Measurements from ENCODE around the gene ACSL6. TPM values are rescaled to one million over a fixed set of nuclear protein-coding genes. Genes with fewer than 3 reads are reported as not detected.

Gene ACSL6
- polyA plus RNA-seq, 3 donors = 1.4 to 2.4 (median 1.8) TPM

GRCh38 chr5:132000241-132000490 lies 11.3 kb downstream of the ACSL6 start:
- no peak for DNase-seq

- no peak for DNase-seq
Observed at GRCh38 chr5:131999441-132000240, 11.8 kb downstream of the ACSL6 start.

- no peak for DNase-seq
Observed at GRCh38 chr5:131999041-131999440, 12.4 kb downstream of the ACSL6 start.

- no peak for DNase-seq
Observed at GRCh38 chr5:131998431-131999040, 12.9 kb downstream of the ACSL6 start.

- no peak for DNase-seq
Observed at GRCh38 chr5:131997727-131998117, 13.7 kb downstream of the ACSL6 start.

GRCh38 chr5:131997026-131997726 lies 14.3 kb downstream of the ACSL6 start:
- DNase-seq = no peak

GRCh38 chr5:131996210-131997025 lies 15.0 kb downstream of the ACSL6 start:
- no peak for DNase-seq

- no peak for DNase-seq
Observed at GRCh38 chr5:131994533-131995226, 16.8 kb downstream of the ACSL6 start.

GRCh38 chr5:131994090-131994489 lies 17.4 kb downstream of the ACSL6 start:
- DNase-seq = no peak

- DNase-seq = no peak
Observed at GRCh38 chr5:131993676-131994075, 17.8 kb downstream of the ACSL6 start.

GRCh38 chr5:131992370-131992769 lies 19.1 kb downstream of the ACSL6 start:
- DNase-seq = no peak

GRCh38 chr5:131991593-131992324 lies 19.7 kb downstream of the ACSL6 start:
- DNase-seq = no peak

GRCh38 chr5:131990716-131991115 lies 20.7 kb downstream of the ACSL6 start:
- no peak for DNase-seq

GRCh38 chr5:131988601-131989000 lies 22.9 kb downstream of the ACSL6 start:
- no peak for DNase-seq

- no peak for DNase-seq
Observed at GRCh38 chr5:131987251-131987650, 24.2 kb downstream of the ACSL6 start.

GRCh38 chr5:131986161-131986912 lies 25.1 kb downstream of the ACSL6 start:
- DNase-seq = no peak

GRCh38 chr5:131984956-131985665 lies 26.3 kb downstream of the ACSL6 start:
- DNase-seq = no peak

GRCh38 chr5:131983244-131983771 lies 28.1 kb downstream of the ACSL6 start:
- DNase-seq = peak; percentile 26

GRCh38 chr5:131981516-131981915 lies 29.9 kb downstream of the ACSL6 start:
- no peak for DNase-seq
